ENCODE data around the gene C14orf93.
A peak's percentile ranks its signal among the peaks of the same experiment; 100 is the strongest.

C14orf93 gene

GRCh38 chr14:23043754-23044153 is 33.8 kb upstream of the C14orf93 start:
- 80% methylated on average over 1 of the region's 3 CpGs; no CpG with 5 or more reads in 1 of the 2 experiments for WGBS, 2 experiments (ENCODE audit: insufficient coverage in 2 of 2)
- H3K9me3 ChIP-seq (ENCODE audit: control insufficient read depth, low read length): no peaks in the 10 kb centered on the region
- no peak overlapping the region for H3K4me3 ChIP-seq (ENCODE audit: extremely low read depth, insufficient read depth, low read length, poor library complexity, severe bottlenecking)
- peak overlapping the region; percentile 67 for H3K27ac ChIP-seq (ENCODE audit: low read depth, low read length, severe bottlenecking)
- H3K4me1 ChIP-seq (ENCODE audit: control insufficient read depth, insufficient read depth, low read length, poor library complexity, severe bottlenecking): peaks cover 17% of the 10 kb centered on the region
- H3K36me3 ChIP-seq (ENCODE audit: control insufficient read depth, insufficient read depth, low read length): peaks cover 5% of the 10 kb centered on the region

- no peaks in the 10 kb centered on the region for H3K36me3 ChIP-seq (ENCODE audit: control insufficient read depth, insufficient read depth, low read length)
- peaks cover 17% of the 10 kb centered on the region for H3K4me1 ChIP-seq (ENCODE audit: control insufficient read depth, insufficient read depth, low read length, poor library complexity, severe bottlenecking)
- WGBS, 2 experiments (ENCODE audit: insufficient coverage in 2 of 2): 95 to 98% methylated on average over 6 of the region's 6 CpGs
- peak overlapping the region; percentile 67 for H3K27ac ChIP-seq (ENCODE audit: low read depth, low read length, severe bottlenecking)
- no peaks in the 10 kb centered on the region for H3K9me3 ChIP-seq (ENCODE audit: control insufficient read depth, low read length)
- no peak overlapping the region for H3K4me3 ChIP-seq (ENCODE audit: extremely low read depth, insufficient read depth, low read length, poor library complexity, severe bottlenecking)
Measured at GRCh38 chr14:23043145-23043544, 33.2 kb upstream of the C14orf93 start.

GRCh38 chr14:23042162-23042965 is 32.4 kb upstream of the C14orf93 start, which contains the start of gene PSMB11:
Gene PSMB11, plus strand, starts transcription at chr14:23042212. Its CDS starts 14 bp downstream, at chr14:23042226.
- Histone ChIP-seq H3K36me3 (ENCODE audit: control insufficient read depth, insufficient read depth, low read length) (no peaks in the 10 kb centered on the region), H3K4me1 (ENCODE audit: control insufficient read depth, insufficient read depth, low read length, poor library complexity, severe bottlenecking) (peaks cover 17% of the 10 kb centered on the region), H3K4me3 (ENCODE audit: extremely low read depth, insufficient read depth, low read length, poor library complexity, severe bottlenecking) (no peak within 1 kb of the TSS), H3K9me3 (ENCODE audit: control insufficient read depth, low read length) (no peaks in the 10 kb centered on the region), H3K27ac (ENCODE audit: low read depth, low read length, severe bottlenecking) (no peak within 1 kb of the TSS)
- whole genome bisulfite sequencing, 2 experiments (ENCODE audit: insufficient coverage in 2 of 2): 96% methylated on average over 36 of the region's 36 CpGs

- WGBS, 2 experiments (ENCODE audit: insufficient coverage in 2 of 2): 89 to 93% methylated on average over 5 to 7 of the region's 8 CpGs
- H3K27ac ChIP-seq (ENCODE audit: low read depth, low read length, severe bottlenecking): no peak overlapping the region
Measured at GRCh38 chr14:23041729-23042128, 31.8 kb upstream of the C14orf93 start.

GRCh38 chr14:23040100-23040499 is 30.2 kb upstream of the C14orf93 start:
- Histone ChIP-seq H3K36me3 (ENCODE audit: control insufficient read depth, insufficient read depth, low read length) (no peaks in the 10 kb centered on the region), H3K27ac (ENCODE audit: low read depth, low read length, severe bottlenecking) (no peak overlapping the region), H3K9me3 (ENCODE audit: control insufficient read depth, low read length) (no peaks in the 10 kb centered on the region), H3K4me1 (ENCODE audit: control insufficient read depth, insufficient read depth, low read length, poor library complexity, severe bottlenecking) (peaks cover 11% of the 10 kb centered on the region), H3K4me3 (ENCODE audit: extremely low read depth, insufficient read depth, low read length, poor library complexity, severe bottlenecking) (no peak overlapping the region)
- WGBS, 2 experiments (ENCODE audit: insufficient coverage in 2 of 2): 94 to 100% methylated on average over 2 to 3 of the region's 4 CpGs

More at GRCh38 chr14:23041729-23042128, 31.8 kb upstream of the C14orf93 start:
- Histone ChIP-seq H3K36me3 (ENCODE audit: control insufficient read depth, insufficient read depth, low read length) (no peaks in the 10 kb centered on the region), H3K4me1 (ENCODE audit: control insufficient read depth, insufficient read depth, low read length, poor library complexity, severe bottlenecking) (peaks cover 17% of the 10 kb centered on the region), H3K9me3 (ENCODE audit: control insufficient read depth, low read length) (no peaks in the 10 kb centered on the region), H3K4me3 (ENCODE audit: extremely low read depth, insufficient read depth, low read length, poor library complexity, severe bottlenecking) (no peak overlapping the region)

GRCh38 chr14:23035303-23036144 is 25.6 kb upstream of the C14orf93 start:
- Histone ChIP-seq H3K4me1 (ENCODE audit: control insufficient read depth, insufficient read depth, low read length, poor library complexity, severe bottlenecking) (peaks cover 5% of the 10 kb centered on the region), H3K4me3 (ENCODE audit: extremely low read depth, insufficient read depth, low read length, poor library complexity, severe bottlenecking) (peak overlapping the region; percentile 96), H3K9me3 (ENCODE audit: control insufficient read depth, low read length) (no peaks in the 10 kb centered on the region), H3K27ac (ENCODE audit: low read depth, low read length, severe bottlenecking) (peak overlapping the region; percentile 98), H3K36me3 (ENCODE audit: control insufficient read depth, insufficient read depth, low read length) (peaks cover 33% of the 10 kb centered on the region)
- WGBS, 2 experiments (ENCODE audit: insufficient coverage in 2 of 2): 45 to 57% methylated on average over 6 to 7 of the region's 14 CpGs

GRCh38 chr14:23034498-23035302 is 24.8 kb upstream of the C14orf93 start, which contains the start of gene PSMB5:
Gene PSMB5, minus strand, starts transcription at chr14:23034900. Its CDS starts 19 bp downstream, at chr14:23034881.
- Histone ChIP-seq H3K4me3 (ENCODE audit: extremely low read depth, insufficient read depth, low read length, poor library complexity, severe bottlenecking) (peak within 1 kb of the TSS; percentile 96), H3K4me1 (ENCODE audit: control insufficient read depth, insufficient read depth, low read length, poor library complexity, severe bottlenecking) (peaks cover 5% of the 10 kb centered on the region), H3K27ac (ENCODE audit: low read depth, low read length, severe bottlenecking) (peak within 1 kb of the TSS; percentile 98), H3K36me3 (ENCODE audit: control insufficient read depth, insufficient read depth, low read length) (peaks cover 40% of the 10 kb centered on the region), H3K9me3 (ENCODE audit: control insufficient read depth, low read length) (no peaks in the 10 kb centered on the region)
- WGBS, 2 experiments (ENCODE audit: insufficient coverage in 2 of 2): 0% methylated on average over 29 to 36 of the region's 36 CpGs

GRCh38 chr14:23033801-23034497 is 24.0 kb upstream of the C14orf93 start:
- WGBS, 2 experiments (ENCODE audit: insufficient coverage in 2 of 2): 14 to 23% methylated on average over 8 to 10 of the region's 17 CpGs
- Histone ChIP-seq H3K36me3 (ENCODE audit: control insufficient read depth, insufficient read depth, low read length) (peaks cover 47% of the 10 kb centered on the region), H3K27ac (ENCODE audit: low read depth, low read length, severe bottlenecking) (peak overlapping the region; percentile 98), H3K4me3 (ENCODE audit: extremely low read depth, insufficient read depth, low read length, poor library complexity, severe bottlenecking) (peak overlapping the region; percentile 96), H3K4me1 (ENCODE audit: control insufficient read depth, insufficient read depth, low read length, poor library complexity, severe bottlenecking) (peaks cover 5% of the 10 kb centered on the region), H3K9me3 (ENCODE audit: control insufficient read depth, low read length) (no peaks in the 10 kb centered on the region)

GRCh38 chr14:23033251-23033727 is 23.3 kb upstream of the C14orf93 start:
- peaks cover 54% of the 10 kb centered on the region for H3K36me3 ChIP-seq (ENCODE audit: control insufficient read depth, insufficient read depth, low read length)
- peak overlapping the region; percentile 96 for H3K4me3 ChIP-seq (ENCODE audit: extremely low read depth, insufficient read depth, low read length, poor library complexity, severe bottlenecking)
- H3K4me1 ChIP-seq (ENCODE audit: control insufficient read depth, insufficient read depth, low read length, poor library complexity, severe bottlenecking): peaks cover 5% of the 10 kb centered on the region
- H3K9me3 ChIP-seq (ENCODE audit: control insufficient read depth, low read length): no peaks in the 10 kb centered on the region
- 95 to 98% methylated on average over 9 to 10 of the region's 10 CpGs for WGBS, 2 experiments (ENCODE audit: insufficient coverage in 2 of 2)
- H3K27ac ChIP-seq (ENCODE audit: low read depth, low read length, severe bottlenecking): peak overlapping the region; percentile 10

Data from mesodermal cell (in vitro differentiated cells).